Nephron progenitor cell (in vitro differentiated cells): Measurements from ENCODE around the gene IL15.
"Not testable (repeated sequence)": the region's sequence is repeated elsewhere in the genome, so short reads cannot be mapped to it uniquely, and the experiment has no call there.

ENCODE experiments used
- DNase-seq: peaks from one replicate; pipeline ENCODE4 v3.0.0; 2021
- H3K27ac Mint-ChIP-seq: 2 replicates; pipeline ENCODE4 v1.8.0; 2021; ENCODE audit warnings: mild to moderate bottlenecking, moderate library complexity, mixed read lengths
- H3K27me3 Mint-ChIP-seq: 2 replicates; pipeline ENCODE4 v1.8.0; 2021; ENCODE audit warnings: mild to moderate bottlenecking, low read depth, mixed read lengths; ENCODE audit not compliant: poor library complexity
- H3K36me3 Mint-ChIP-seq: 2 replicates; pipeline ENCODE4 v1.8.0; 2021; ENCODE audit warnings: low read depth, mixed read lengths
- H3K4me1 Mint-ChIP-seq: 2 replicates; pipeline ENCODE4 v1.8.0; 2021; ENCODE audit warnings: mixed read lengths
- H3K4me3 Mint-ChIP-seq: 2 replicates; pipeline ENCODE4 v1.8.0; 2021; ENCODE audit warnings: mild to moderate bottlenecking, moderate library complexity, mixed read lengths
- H3K9me3 Mint-ChIP-seq: 2 replicates; pipeline ENCODE4 v1.8.0; 2021; ENCODE audit warnings: mild to moderate bottlenecking, moderate library complexity, mixed read lengths
- CTCF ChIP-seq: fragments of 200-600 bp; sonication (generic); IDR thresholded peaks from 2 replicates; pipeline ENCODE4 v1.5.0; 2021; ENCODE audit warnings: antibody characterized with exemption

Gene IL15

GRCh38 chr4:141727420-141727819, 91.0 kb downstream of the IL15 start:
- Mint-ChIP-seq H3K27ac (no peak overlapping the region), H3K9me3 (no peaks in the 10 kb centered on the region), H3K27me3 (no peaks in the 10 kb centered on the region), H3K4me1 (no peaks in the 10 kb centered on the region), H3K36me3 (no peaks in the 10 kb centered on the region), H3K4me3 (no peak overlapping the region)
- TF ChIP-seq CTCF, result no peak
- no peak for DNase-seq

- Mint-ChIP-seq H3K27me3 (no peaks in the 10 kb centered on the region), H3K27ac (no peak overlapping the region), H3K9me3 (no peaks in the 10 kb centered on the region), H3K4me1 (no peaks in the 10 kb centered on the region), H3K4me3 (no peak overlapping the region), H3K36me3 (no peaks in the 10 kb centered on the region)
- no peak for DNase-seq
- no peak for TF ChIP-seq CTCF
Observed at GRCh38 chr4:141730805-141731204, 94.4 kb downstream of the IL15 start.

- Mint-ChIP-seq H3K27ac (no peak overlapping the region), H3K4me3 (no peak overlapping the region), H3K9me3 (no peaks in the 10 kb centered on the region), H3K36me3 (no peaks in the 10 kb centered on the region), H3K4me1 (no peaks in the 10 kb centered on the region), H3K27me3 (no peaks in the 10 kb centered on the region)
- no peak for TF ChIP-seq CTCF
- no peak for DNase-seq
Observed at GRCh38 chr4:141731481-141731880, 95.1 kb downstream of the IL15 start.

GRCh38 chr4:141739636-141740035, 103.3 kb downstream of the IL15 start:
- Mint-ChIP-seq H3K36me3 (no peaks in the 10 kb centered on the region), H3K27me3 (no peaks in the 10 kb centered on the region), H3K27ac (no peak overlapping the region), H3K4me1 (no peaks in the 10 kb centered on the region), H3K9me3 (peaks cover 8% of the 10 kb centered on the region), H3K4me3 (no peak overlapping the region)
- TF ChIP-seq CTCF, result no peak
- no peak for DNase-seq

GRCh38 chr4:141746026-141746425, 109.6 kb downstream of the IL15 start:
- no peak overlapping the region for H3K27ac Mint-ChIP-seq
- no peak for TF ChIP-seq CTCF
- H3K36me3 Mint-ChIP-seq, result no peaks in the 10 kb centered on the region
- H3K4me3 Mint-ChIP-seq, result no peak overlapping the region
- H3K27me3 Mint-ChIP-seq, result peaks cover 7% of the 10 kb centered on the region
- DNase-seq, result no peak
- peaks cover 8% of the 10 kb centered on the region for H3K9me3 Mint-ChIP-seq
- H3K4me1 Mint-ChIP-seq, result no peaks in the 10 kb centered on the region

GRCh38 chr4:141751806-141752205, 115.4 kb downstream of the IL15 start:
- DNase-seq, H3K4me1 Mint-ChIP-seq, H3K9me3 Mint-ChIP-seq: not testable (repeated sequence)

More at GRCh38 chr4:141751806-141752205, 115.4 kb downstream of the IL15 start:
- not testable (repeated sequence) for H3K27me3 Mint-ChIP-seq, H3K36me3 Mint-ChIP-seq, H3K4me3 Mint-ChIP-seq, H3K27ac Mint-ChIP-seq
